CD4-positive, alpha-beta T cell (primary cell): Measurements from ENCODE around the gene FZR1. TPM values are rescaled to one million over a fixed set of nuclear protein-coding genes. Genes with fewer than 3 reads are reported as not detected.
A peak's percentile ranks its signal among the peaks of the same experiment; 100 is the strongest.

Experiments used
- ATAC-seq: fragments of 200-7000 bp; cut with Tn5 transposase; one replicate; pipeline ENCODE4 v1.10.0; 2022; ENCODE audit warnings: mild to moderate bottlenecking; ENCODE audit not compliant: poor library complexity
- CTCF ChIA-PET: fragments of 350-600 bp; sonication (Branson Sonifier 250); formaldehyde crosslinking; loops from one replicate; lab custom pipeline; 2021; ENCODE audit warnings: antibody characterized with exemption, inconsistent platforms; lab: Charles Lee
- POLR2A ChIA-PET: fragments of 350-600 bp; sonication (Branson Sonifier 250); formaldehyde crosslinking; loops from one replicate; lab custom pipeline; 2021; ENCODE audit warnings: antibody characterized with exemption, inconsistent platforms; lab: Charles Lee
- DNase-seq, 14 experiments: peaks; one replicate each; pipeline ENCODE4 v3.0.0-alpha.2; 2013 to 2020; ENCODE audit warnings: mixed read lengths in 2 of 14
- H3K27ac ChIP-seq, 2 donors: one replicate each; pipeline versions ENCODE4 v1.5.1 to v1.7.0; 2013; ENCODE audit warnings: low read length in 2 of 2, low read depth in 1 of 2, mild to moderate bottlenecking in 1 of 2
- H3K27me3 ChIP-seq, 2 experiments: 1 replicate in 1 of 2; 2 replicates in 1 of 2; pipeline versions ENCODE4 v1.6.1 to v1.7.0; 2013; ENCODE audit warnings: low read length in 2 of 2, control low read depth in 1 of 2, mild to moderate bottlenecking in 1 of 2, moderate library complexity in 1 of 2; ENCODE audit not compliant: insufficient read depth in 2 of 2, control insufficient read depth in 1 of 2
- H3K36me3 ChIP-seq: one replicate; pipeline ENCODE4 v1.6.1; 2013; ENCODE audit warnings: low read length, control low read depth; ENCODE audit not compliant: insufficient read depth
- H3K4me1 ChIP-seq: one replicate; pipeline ENCODE4 v1.6.1; 2013; ENCODE audit warnings: low read length, control low read depth; ENCODE audit not compliant: insufficient read depth
- H3K4me3 ChIP-seq: one replicate; pipeline ENCODE4 v1.5.1; 2013; ENCODE audit warnings: mild to moderate bottlenecking, low read length, moderate library complexity
- H3K9me3 ChIP-seq, 2 experiments: 1 replicate in 1 of 2; 2 replicates in 1 of 2; pipeline versions ENCODE4 v1.6.1 to v1.7.0; 2013; ENCODE audit warnings: low read length in 2 of 2, mild to moderate bottlenecking in 2 of 2, control low read depth in 1 of 2, moderate library complexity in 1 of 2; ENCODE audit not compliant: control insufficient read depth in 1 of 2, insufficient read depth in 1 of 2
- H3K27ac Mint-ChIP-seq: one replicate; pipeline ENCODE4 v1.8.0; 2020; ENCODE audit warnings: mixed read lengths
- H3K27me3 Mint-ChIP-seq: one replicate; pipeline ENCODE4 v1.8.0; 2021; ENCODE audit warnings: mixed read lengths
- H3K36me3 Mint-ChIP-seq: one replicate; pipeline ENCODE4 v1.8.0; 2021; ENCODE audit warnings: low read depth, mixed read lengths
- H3K4me1 Mint-ChIP-seq: one replicate; pipeline ENCODE4 v1.8.0; 2021; ENCODE audit warnings: low read depth, mixed read lengths
- H3K4me3 Mint-ChIP-seq: one replicate; pipeline ENCODE4 v1.8.0; 2020; ENCODE audit warnings: mild to moderate bottlenecking, mixed read lengths
- H3K9me3 Mint-ChIP-seq: one replicate; pipeline ENCODE4 v1.8.0; 2020; ENCODE audit warnings: mixed read lengths
- intact Hi-C, 2 experiments: fragments of 100-400 bp; cut with DNase I in 1 of 2; cut with micrococcal nuclease in 1 of 2; formaldehyde crosslinking; loops; one replicate each; pipeline versions ENCODE4 v1.15.1 to v1.9.0; 2023 to 2025; cut with DNase I, micrococcal nuclease
- total RNA-seq, 174 experiments: library from RNA in 2 of 174; stranded (reverse) in 2 of 174; gene quantifications; one replicate each; pipeline ENCODE4 v1.2.3 and lab custom pipeline; 2021 to 2026
- TF ChIP-seq, protein P1 (sequence below): fragments of 200-600 bp; IDR thresholded peaks from one replicate; pipeline ENCODE4 v1.8.0; 2022; ENCODE audit warnings: antibody characterized with exemption, mild to moderate bottlenecking

Gene FZR1
- total RNA-seq, 2 experiments from 2014 or later, result 109 to 116 TPM

DNA sequence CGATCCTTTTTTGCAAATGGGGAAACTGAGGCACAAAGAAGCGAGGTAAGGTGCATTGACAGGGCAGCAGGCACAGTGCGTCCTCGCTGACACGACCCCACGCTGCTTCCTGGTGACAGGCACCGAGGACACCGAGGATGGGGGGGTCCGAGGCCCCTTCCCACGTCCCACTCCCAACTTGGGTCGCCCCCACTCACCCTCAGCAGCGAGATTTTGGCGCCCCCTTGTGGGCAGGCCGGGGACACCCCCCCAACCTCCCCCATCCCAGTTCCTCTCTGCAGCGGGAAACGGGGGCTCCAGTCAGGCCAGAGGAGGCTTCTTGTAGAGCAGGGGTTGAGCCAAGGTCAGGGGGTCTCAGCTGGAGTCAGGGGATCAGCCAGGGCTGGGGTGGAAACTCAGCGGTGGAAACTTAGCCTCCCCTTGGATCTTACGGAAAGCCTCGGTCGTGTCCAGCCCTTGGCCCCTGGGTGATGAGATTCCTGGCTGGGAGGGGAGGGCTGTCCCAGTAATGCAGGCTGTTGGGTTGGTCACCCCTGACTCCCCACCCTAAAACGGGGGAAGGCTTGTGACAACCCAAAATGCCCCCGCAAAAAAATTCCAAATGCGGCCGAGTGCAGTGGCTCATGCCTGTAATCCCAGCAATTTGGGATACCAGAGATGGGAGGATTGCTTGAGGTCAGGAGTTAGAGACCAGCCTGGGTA lies 34.0 kb upstream of the FZR1 start:
- Histone ChIP-seq H3K36me3 (no peaks in the 10 kb centered on the region), H3K9me3 (no peaks in the 10 kb centered on the region), H3K4me3 (no peak overlapping the region), H3K4me1 (no peaks in the 10 kb centered on the region), H3K27me3 (no peaks in the 10 kb centered on the region), H3K27ac (no peak overlapping the region)
- Mint-ChIP-seq H3K27ac (no peak overlapping the region), H3K4me1 (no peaks in the 10 kb centered on the region), H3K4me3 (no peak overlapping the region), H3K27me3 (no peaks in the 10 kb centered on the region), H3K36me3 (no peaks in the 10 kb centered on the region), H3K9me3 (no peaks in the 10 kb centered on the region)
- CTCF ChIA-PET, result interaction anchor here (1.5 kb wide), 1 partner anchor 23 kb away, joined by 3 read pairs; no protein-coding TSS in a partner anchor
- ATAC-seq (no peak), DNase-seq (peak in 13 of 14 experiments; percentile 11 to 61 (median 30))
- POLR2A ChIA-PET, result no interaction called here
- intact Hi-C loops, result loop anchor here in 1 of 2 experiments (1.0 kb wide), 1 partner anchor 145 kb away; no protein-coding TSS in a partner anchor
- TF ChIP-seq, protein P1, sequence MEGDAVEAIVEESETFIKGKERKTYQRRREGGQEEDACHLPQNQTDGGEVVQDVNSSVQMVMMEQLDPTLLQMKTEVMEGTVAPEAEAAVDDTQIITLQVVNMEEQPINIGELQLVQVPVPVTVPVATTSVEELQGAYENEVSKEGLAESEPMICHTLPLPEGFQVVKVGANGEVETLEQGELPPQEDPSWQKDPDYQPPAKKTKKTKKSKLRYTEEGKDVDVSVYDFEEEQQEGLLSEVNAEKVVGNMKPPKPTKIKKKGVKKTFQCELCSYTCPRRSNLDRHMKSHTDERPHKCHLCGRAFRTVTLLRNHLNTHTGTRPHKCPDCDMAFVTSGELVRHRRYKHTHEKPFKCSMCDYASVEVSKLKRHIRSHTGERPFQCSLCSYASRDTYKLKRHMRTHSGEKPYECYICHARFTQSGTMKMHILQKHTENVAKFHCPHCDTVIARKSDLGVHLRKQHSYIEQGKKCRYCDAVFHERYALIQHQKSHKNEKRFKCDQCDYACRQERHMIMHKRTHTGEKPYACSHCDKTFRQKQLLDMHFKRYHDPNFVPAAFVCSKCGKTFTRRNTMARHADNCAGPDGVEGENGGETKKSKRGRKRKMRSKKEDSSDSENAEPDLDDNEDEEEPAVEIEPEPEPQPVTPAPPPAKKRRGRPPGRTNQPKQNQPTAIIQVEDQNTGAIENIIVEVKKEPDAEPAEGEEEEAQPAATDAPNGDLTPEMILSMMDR, result peak; percentile 67

DNA sequence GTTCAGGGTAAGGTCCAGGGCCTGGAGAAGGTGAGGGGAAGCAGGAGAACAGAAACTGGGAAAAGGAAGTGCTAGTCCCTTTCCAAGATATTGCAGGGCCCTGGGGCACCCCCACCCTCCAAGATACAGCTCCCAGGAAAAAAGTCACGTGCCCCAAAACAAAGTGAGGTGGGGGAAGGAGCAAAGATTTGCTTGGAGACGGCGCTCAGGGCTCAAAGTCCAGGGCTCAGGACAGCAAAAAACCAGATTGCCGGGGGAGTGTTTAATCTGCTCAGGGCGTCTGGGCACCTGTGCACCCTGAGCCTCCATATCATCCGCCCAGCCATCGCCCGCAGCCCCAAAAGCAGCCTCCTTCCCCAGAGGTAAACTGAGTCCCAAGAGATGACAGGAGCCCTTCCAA lies 32.1 kb upstream of the FZR1 start:
- intact Hi-C loops, result no loop called here
- Mint-ChIP-seq H3K36me3 (no peaks in the 10 kb centered on the region), H3K27me3 (peaks cover 4% of the 10 kb centered on the region), H3K4me1 (peaks cover 12% of the 10 kb centered on the region), H3K9me3 (no peaks in the 10 kb centered on the region), H3K27ac (no peak overlapping the region), H3K4me3 (no peak overlapping the region)
- no peak for ATAC-seq
- no peak for DNase-seq
- Histone ChIP-seq H3K27me3 (no peaks in the 10 kb centered on the region), H3K9me3 (no peaks in the 10 kb centered on the region), H3K36me3 (no peaks in the 10 kb centered on the region), H3K4me1 (peaks cover 11% of the 10 kb centered on the region), H3K27ac (no peak overlapping the region), H3K4me3 (no peak overlapping the region)
- POLR2A ChIA-PET, result no interaction called here
- TF ChIP-seq, protein P1, result no peak
- CTCF ChIA-PET, result no interaction called here

DNA sequence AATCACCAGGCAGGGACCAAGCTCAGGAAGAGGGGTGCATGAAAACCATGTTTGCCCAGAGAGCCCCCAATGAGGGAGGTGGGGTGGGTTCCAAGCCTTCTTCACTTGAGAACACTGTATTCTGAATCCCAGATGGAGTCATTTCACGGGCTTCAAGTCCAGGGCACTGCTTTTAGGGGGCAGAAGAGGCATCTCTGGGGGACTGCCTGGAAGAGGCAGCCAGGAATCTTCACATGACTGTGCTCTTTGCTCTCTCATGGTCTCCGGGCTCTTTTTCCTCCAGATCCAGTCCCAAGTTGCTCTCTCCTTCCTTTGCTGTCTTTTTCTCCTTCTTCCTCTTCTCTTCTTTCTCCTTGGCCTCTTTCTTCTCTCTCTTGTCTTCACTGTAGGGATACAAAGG lies 31.5 kb upstream of the FZR1 start:
- TF ChIP-seq, protein P1, result no peak
- CTCF ChIA-PET, result no interaction called here

More for the DNA sequence above, 31.5 kb upstream of the FZR1 start:
- Mint-ChIP-seq H3K4me1 (peaks cover 17% of the 10 kb centered on the region), H3K9me3 (no peaks in the 10 kb centered on the region), H3K36me3 (no peaks in the 10 kb centered on the region), H3K27me3 (peaks cover 4% of the 10 kb centered on the region), H3K27ac (no peak overlapping the region), H3K4me3 (no peak overlapping the region)
- Histone ChIP-seq H3K27ac (no peak overlapping the region), H3K4me1 (peaks cover 17% of the 10 kb centered on the region), H3K4me3 (no peak overlapping the region), H3K27me3 (no peaks in the 10 kb centered on the region), H3K36me3 (no peaks in the 10 kb centered on the region), H3K9me3 (no peaks in the 10 kb centered on the region)
- DNase-seq (no peak), ATAC-seq (no peak)
- POLR2A ChIA-PET, result no interaction called here
- intact Hi-C loops, result no loop called here
